Astrocyte of the cerebellum (primary cell): ENCODE data around the gene ELOF1.

Experiments used
- DNase-seq: peaks from one replicate; pipeline ENCODE4 v3.0.0-alpha.2; 2011; ENCODE audit warnings: low read depth
- H3K4me3 ChIP-seq: 2 replicates; pipeline ENCODE4 v1.5.1; 2011; ENCODE audit warnings: mild to moderate bottlenecking, low read depth, low read length, moderate library complexity
- CTCF ChIP-seq: IDR thresholded peaks from 2 replicates; pipeline ENCODE4 v1.5.1; 2012; ENCODE audit warnings: low read length, low read depth, moderate library complexity, mild to moderate bottlenecking; ENCODE audit errors: missing control alignments
- in situ Hi-C: cut with HindIII; loops from 2 replicates; pipeline ENCODE4 v1.10.0; 2017; ENCODE audit warnings: low sequenced_read_pairs

The ELOF1 gene

GRCh38 chr19:11534948-11535347 is 24.1 kb downstream of the ELOF1 start:
- no peak for TF ChIP-seq CTCF
- in situ Hi-C loops = no loop called here
- H3K4me3 ChIP-seq = no peak overlapping the region
- no peak for DNase-seq

GRCh38 chr19:11534538-11534937 is 24.5 kb downstream of the ELOF1 start:
- H3K4me3 ChIP-seq = no peak overlapping the region
- in situ Hi-C loops = no loop called here
- TF ChIP-seq CTCF = no peak
- DNase-seq = no peak

GRCh38 chr19:11530432-11530831 is 28.6 kb downstream of the ELOF1 start:
- peak; percentile 11 for TF ChIP-seq CTCF
- in situ Hi-C loops = no loop called here
- peak; percentile 16 for DNase-seq
- H3K4me3 ChIP-seq = no peak overlapping the region

- in situ Hi-C loops = no loop called here
- H3K4me3 ChIP-seq = peak within 1 kb of the TSS; percentile 82
- DNase-seq = peak; percentile 96
- no peak for TF ChIP-seq CTCF
Measured at GRCh38 chr19:11528551-11529341, 30.3 kb downstream of the ELOF1 start, which contains the start of gene ECSIT. Gene ECSIT (minus strand): TSS chr19:11529134. CDS start chr19:11519170, 9,964 bp downstream.

GRCh38 chr19:11519138-11519537 is 39.9 kb downstream of the ELOF1 start:
- TF ChIP-seq CTCF = no peak
- no peak overlapping the region for H3K4me3 ChIP-seq
- DNase-seq = no peak
- in situ Hi-C loops = no loop called here

GRCh38 chr19:11513946-11514345 is 45.1 kb downstream of the ELOF1 start:
- in situ Hi-C loops = no loop called here
- TF ChIP-seq CTCF = no peak

More at GRCh38 chr19:11513946-11514345, 45.1 kb downstream of the ELOF1 start:
- H3K4me3 ChIP-seq = no peak overlapping the region
- no peak for DNase-seq
